GM12874 (cell line): ENCODE measurements around the gene CCDC34.
A peak's percentile ranks its signal among the peaks of the same experiment; 100 is the strongest.

Source experiments
- CTCF ChIP-seq: IDR thresholded peaks from 2 replicates; pipeline ENCODE4 v1.5.1; 2011; ENCODE audit warnings: low read depth, mild to moderate bottlenecking, control low read depth, low read length, moderate library complexity; ENCODE audit not compliant: insufficient read depth

Gene CCDC34

GRCh38 chr11:27297616-27298015, 65.4 kb downstream of the CCDC34 start:
- no peak for TF ChIP-seq CTCF

- peak; percentile 48 for TF ChIP-seq CTCF
These were observed 66.5 kb downstream of the CCDC34 start for GRCh38 chr11:27296497-27296896.

- no peak for TF ChIP-seq CTCF
These were observed 67.1 kb downstream of the CCDC34 start for GRCh38 chr11:27295928-27296327.

- TF ChIP-seq CTCF: no peak
These were observed 68.4 kb downstream of the CCDC34 start for GRCh38 chr11:27294654-27295053.

GRCh38 chr11:27293515-27294417, 69.2 kb downstream of the CCDC34 start:
- no peak for TF ChIP-seq CTCF

GRCh38 chr11:27292637-27293010, 70.4 kb downstream of the CCDC34 start:
- no peak for TF ChIP-seq CTCF

GRCh38 chr11:27291954-27292636, 70.9 kb downstream of the CCDC34 start:
- TF ChIP-seq CTCF: no peak
